ENCODE measurements around the gene VEPH1. TPM values are rescaled to one million over a fixed set of nuclear protein-coding genes. Genes with fewer than 3 reads are reported as not detected.

Gene VEPH1
- total RNA-seq, 1 experiment from 2014 or later, result 35.1 TPM

GRCh38 chr3:157294953-157295352, 208.3 kb downstream of the VEPH1 start:
- no TSS peak for BruUV-seq (replicated peaks)
- no peaks in the 10 kb centered on the region for H3K9me3 Mint-ChIP-seq (ENCODE audit: low read depth, unreplicated experiment)
- TF ChIP-seq CTCF (IDR thresholded peaks at IDR 0.05; ENCODE audit: unreplicated experiment), result no peak
- no peaks in the 10 kb centered on the region for H3K36me3 Mint-ChIP-seq (ENCODE audit: insufficient read depth, unreplicated experiment)
- no peaks in the 10 kb centered on the region for H3K27me3 Mint-ChIP-seq (ENCODE audit: unreplicated experiment)
- no peak for DNase-seq
- no peak overlapping the region for H3K27ac Mint-ChIP-seq (ENCODE audit: unreplicated experiment)
- intact Hi-C loops (cut with micrococcal nuclease; ENCODE audit: unreplicated experiment), result no loop called here
- H3K4me1 Mint-ChIP-seq (ENCODE audit: low read depth, unreplicated experiment), result no peaks in the 10 kb centered on the region
- CTCF ChIA-PET, result interaction anchor here (1.2 kb wide), 1 partner anchor 91 kb away, joined by 3 read pairs; no protein-coding TSS in a partner anchor
- H3K4me3 Mint-ChIP-seq (ENCODE audit: low read depth, unreplicated experiment), result no peak overlapping the region

GRCh38 chr3:157294491-157294890, 208.7 kb downstream of the VEPH1 start:
- H3K9me3 Mint-ChIP-seq (ENCODE audit: low read depth, unreplicated experiment), result no peaks in the 10 kb centered on the region
- intact Hi-C loops (cut with micrococcal nuclease; ENCODE audit: unreplicated experiment), result no loop called here
- DNase-seq, result no peak
- H3K36me3 Mint-ChIP-seq (ENCODE audit: insufficient read depth, unreplicated experiment), result no peaks in the 10 kb centered on the region
- TF ChIP-seq CTCF (IDR thresholded peaks at IDR 0.05; ENCODE audit: unreplicated experiment), result no peak
- no peaks in the 10 kb centered on the region for H3K4me1 Mint-ChIP-seq (ENCODE audit: low read depth, unreplicated experiment)
- CTCF ChIA-PET, result interaction anchor here (0.5 to 1.2 kb wide), 2 partner anchors 69 to 90 kb away, joined by 3 read pairs; no protein-coding TSS in a partner anchor
- no peak overlapping the region for H3K4me3 Mint-ChIP-seq (ENCODE audit: low read depth, unreplicated experiment)
- H3K27ac Mint-ChIP-seq (ENCODE audit: unreplicated experiment), result no peak overlapping the region
- no TSS peak for BruUV-seq (replicated peaks)
- H3K27me3 Mint-ChIP-seq (ENCODE audit: unreplicated experiment), result no peaks in the 10 kb centered on the region

- Mint-ChIP-seq H3K9me3 (ENCODE audit: low read depth, unreplicated experiment) (no peaks in the 10 kb centered on the region), H3K27ac (ENCODE audit: unreplicated experiment) (no peak overlapping the region), H3K4me1 (ENCODE audit: low read depth, unreplicated experiment) (no peaks in the 10 kb centered on the region), H3K36me3 (ENCODE audit: insufficient read depth, unreplicated experiment) (no peaks in the 10 kb centered on the region), H3K4me3 (ENCODE audit: low read depth, unreplicated experiment) (no peak overlapping the region), H3K27me3 (ENCODE audit: unreplicated experiment) (no peaks in the 10 kb centered on the region)
- no peak for DNase-seq
- CTCF ChIA-PET, result interaction anchor here (0.6 kb wide), 1 partner anchor 247 kb away, joined by 3 read pairs; no protein-coding TSS in a partner anchor
- intact Hi-C loops (cut with micrococcal nuclease; ENCODE audit: unreplicated experiment), result no loop called here
- no TSS peak for BruUV-seq (replicated peaks)
- no peak for TF ChIP-seq CTCF (IDR thresholded peaks at IDR 0.05; ENCODE audit: unreplicated experiment)
Measured at GRCh38 chr3:157290766-157291165, 212.4 kb downstream of the VEPH1 start.

GRCh38 chr3:157285966-157286365, 217.2 kb downstream of the VEPH1 start:
- no peak overlapping the region for H3K27ac Mint-ChIP-seq (ENCODE audit: unreplicated experiment)
- H3K9me3 Mint-ChIP-seq (ENCODE audit: low read depth, unreplicated experiment), result no peaks in the 10 kb centered on the region
- CTCF ChIA-PET, result no interaction called here
- no TSS peak for BruUV-seq (replicated peaks)
- H3K4me3 Mint-ChIP-seq (ENCODE audit: low read depth, unreplicated experiment), result no peak overlapping the region
- TF ChIP-seq CTCF (IDR thresholded peaks at IDR 0.05; ENCODE audit: unreplicated experiment), result no peak
- no peak for DNase-seq
- intact Hi-C loops (cut with micrococcal nuclease; ENCODE audit: unreplicated experiment), result no loop called here
- no peaks in the 10 kb centered on the region for H3K36me3 Mint-ChIP-seq (ENCODE audit: insufficient read depth, unreplicated experiment)
- peaks cover 7% of the 10 kb centered on the region for H3K4me1 Mint-ChIP-seq (ENCODE audit: low read depth, unreplicated experiment)
- H3K27me3 Mint-ChIP-seq (ENCODE audit: unreplicated experiment), result no peaks in the 10 kb centered on the region
